Measurements from ENCODE around the gene ULBP1.
"Not testable (repeated sequence)": the region's sequence is repeated elsewhere in the genome, so short reads cannot be mapped to it uniquely, and the experiment has no call there.

ULBP1 gene

GRCh38 chr6:149931501-149931900 is 32.2 kb upstream of the ULBP1 start:
- H3K4me3 ChIP-seq (ENCODE audit: low read length): no peak overlapping the region
- DNase-seq (ENCODE audit: low read depth, low spot score): no peak

- DNase-seq (ENCODE audit: low read depth, low spot score): no peak
Observed at GRCh38 chr6:149933036-149933435, 30.7 kb upstream of the ULBP1 start.

GRCh38 chr6:149933461-149933860 is 30.3 kb upstream of the ULBP1 start:
- no peak for DNase-seq (ENCODE audit: low read depth, low spot score)
- H3K4me3 ChIP-seq (ENCODE audit: low read length): no peak overlapping the region

More at GRCh38 chr6:149933036-149933435, 30.7 kb upstream of the ULBP1 start:
- H3K4me3 ChIP-seq (ENCODE audit: low read length): no peak overlapping the region

- DNase-seq (ENCODE audit: low read depth, low spot score): peak; percentile 75
- H3K4me3 ChIP-seq (ENCODE audit: low read length): no peak overlapping the region
Observed at GRCh38 chr6:149934249-149935156, 29.2 kb upstream of the ULBP1 start.

GRCh38 chr6:149935246-149935645 is 28.5 kb upstream of the ULBP1 start:
- H3K4me3 ChIP-seq (ENCODE audit: low read length): no peak overlapping the region
- no peak for DNase-seq (ENCODE audit: low read depth, low spot score)

- no peak overlapping the region for H3K4me3 ChIP-seq (ENCODE audit: low read length)
- DNase-seq (ENCODE audit: low read depth, low spot score): no peak
Observed at GRCh38 chr6:149935668-149936067, 28.1 kb upstream of the ULBP1 start.

- DNase-seq (ENCODE audit: low read depth, low spot score): no peak
- no peak overlapping the region for H3K4me3 ChIP-seq (ENCODE audit: low read length)
Observed at GRCh38 chr6:149936743-149937142, 27.0 kb upstream of the ULBP1 start.

GRCh38 chr6:149938013-149938570 is 25.7 kb upstream of the ULBP1 start:
- not testable (repeated sequence) for DNase-seq (ENCODE audit: low read depth, low spot score)
- H3K4me3 ChIP-seq (ENCODE audit: low read length): peak overlapping the region; percentile 55

GRCh38 chr6:149938571-149939355 is 25.0 kb upstream of the ULBP1 start:
- DNase-seq (ENCODE audit: low read depth, low spot score): no peak
- H3K4me3 ChIP-seq (ENCODE audit: low read length): peak overlapping the region; percentile 55

GRCh38 chr6:149939356-149939648 is 24.4 kb upstream of the ULBP1 start:
- no peak for DNase-seq (ENCODE audit: low read depth, low spot score)
- no peak overlapping the region for H3K4me3 ChIP-seq (ENCODE audit: low read length)

- no peak for DNase-seq (ENCODE audit: low read depth, low spot score)
- H3K4me3 ChIP-seq (ENCODE audit: low read length): no peak overlapping the region
Observed at GRCh38 chr6:149939909-149940671, 23.7 kb upstream of the ULBP1 start.

- DNase-seq (ENCODE audit: low read depth, low spot score): no peak
- no peak overlapping the region for H3K4me3 ChIP-seq (ENCODE audit: low read length)
Observed at GRCh38 chr6:149940672-149940982, 23.1 kb upstream of the ULBP1 start.

- peak within 1 kb of the TSS; percentile 82 for H3K4me3 ChIP-seq (ENCODE audit: low read length)
- peak; percentile 93 for DNase-seq (ENCODE audit: low read depth, low spot score)
Observed at GRCh38 chr6:149941583-149942460, 21.9 kb upstream of the ULBP1 start, which contains the start of gene ULBP2. Gene ULBP2 (plus strand): TSS chr6:149942014. CDS start chr6:149942073, 59 bp downstream.

- H3K4me3 ChIP-seq (ENCODE audit: low read length): peak overlapping the region; percentile 82
- no peak for DNase-seq (ENCODE audit: low read depth, low spot score)
Observed at GRCh38 chr6:149942461-149942829, 21.3 kb upstream of the ULBP1 start.

GRCh38 chr6:149943321-149943720 is 20.4 kb upstream of the ULBP1 start:
- not testable (repeated sequence) for H3K4me3 ChIP-seq (ENCODE audit: low read length); DNase-seq (ENCODE audit: low read depth, low spot score)

GRCh38 chr6:149945276-149945675 is 18.5 kb upstream of the ULBP1 start:
- not testable (repeated sequence) for DNase-seq (ENCODE audit: low read depth, low spot score); H3K4me3 ChIP-seq (ENCODE audit: low read length)

GRCh38 chr6:149946631-149947030 is 17.1 kb upstream of the ULBP1 start:
- not testable (repeated sequence) for DNase-seq (ENCODE audit: low read depth, low spot score); H3K4me3 ChIP-seq (ENCODE audit: low read length)

GRCh38 chr6:149947533-149947932 is 16.2 kb upstream of the ULBP1 start:
- not testable (repeated sequence) for H3K4me3 ChIP-seq (ENCODE audit: low read length); DNase-seq (ENCODE audit: low read depth, low spot score)

Measured in Jurkat, Clone E6-1 (cell line).